Stimulated activated CD4-positive, alpha-beta T cell treated with anti-CD3 and anti-CD28 coated beads, TNF-alpha, amount 100 ng/mL, for 48 hours (primary cell): ENCODE results near the gene RDH16.
"Not testable (repeated sequence)": the region's sequence is repeated elsewhere in the genome, so short reads cannot be mapped to it uniquely, and the experiment has no call there.

Experiments used
- DNase-seq, 3 donors: peaks; one replicate each; pipeline ENCODE4 v3.0.0-alpha.2; 2020; ENCODE audit warnings: low read depth in 3 of 3

RDH16 gene

DNA sequence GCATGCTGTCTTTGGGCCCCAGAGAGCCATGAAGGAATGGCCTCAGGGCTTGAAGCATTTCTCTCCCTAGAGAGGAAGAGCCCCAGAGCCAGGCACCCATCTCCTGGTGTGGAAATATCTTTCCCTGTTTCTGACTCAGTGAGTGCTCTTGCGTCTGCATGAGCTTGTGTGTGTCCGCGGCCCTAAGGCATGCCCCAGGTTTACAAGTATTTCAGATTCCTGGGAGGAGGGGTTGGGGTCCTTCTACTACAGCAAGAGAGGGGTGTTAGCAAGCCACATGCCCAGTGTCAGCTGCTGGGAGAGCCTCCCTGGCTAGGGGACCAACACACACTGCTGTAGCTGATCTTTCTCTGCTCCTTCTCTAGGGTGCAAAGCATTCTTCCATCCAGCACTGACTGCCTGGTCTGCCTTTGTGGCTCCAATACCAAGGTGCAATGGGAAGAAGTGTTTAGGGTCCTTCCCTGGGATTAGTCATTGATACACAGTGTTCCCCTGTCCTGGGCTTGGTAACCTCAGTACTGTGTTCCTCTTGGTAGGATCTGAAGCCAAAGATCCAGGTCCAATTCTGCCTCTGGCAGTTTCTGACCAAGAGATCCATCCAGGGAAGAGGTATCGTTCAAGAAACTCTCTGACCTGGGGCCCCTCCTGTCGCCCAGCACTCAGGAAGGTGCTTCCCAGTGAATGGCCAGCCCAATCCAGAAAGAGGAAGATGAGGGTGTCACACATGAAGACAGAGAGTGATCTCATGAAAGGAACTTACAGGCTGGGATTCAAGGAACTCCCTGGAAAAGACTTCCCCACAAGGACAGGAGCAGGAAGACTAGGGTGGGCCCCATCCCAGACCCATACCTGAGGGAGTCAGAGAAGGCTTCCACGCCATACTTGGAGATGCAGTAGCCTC lies 3.1 kb downstream of the RDH16 start:
- DNase-seq: no peak

- no peak for DNase-seq
Observed at GRCh38 chr12:56953314-56953713, 4.1 kb downstream of the RDH16 start.

DNA sequence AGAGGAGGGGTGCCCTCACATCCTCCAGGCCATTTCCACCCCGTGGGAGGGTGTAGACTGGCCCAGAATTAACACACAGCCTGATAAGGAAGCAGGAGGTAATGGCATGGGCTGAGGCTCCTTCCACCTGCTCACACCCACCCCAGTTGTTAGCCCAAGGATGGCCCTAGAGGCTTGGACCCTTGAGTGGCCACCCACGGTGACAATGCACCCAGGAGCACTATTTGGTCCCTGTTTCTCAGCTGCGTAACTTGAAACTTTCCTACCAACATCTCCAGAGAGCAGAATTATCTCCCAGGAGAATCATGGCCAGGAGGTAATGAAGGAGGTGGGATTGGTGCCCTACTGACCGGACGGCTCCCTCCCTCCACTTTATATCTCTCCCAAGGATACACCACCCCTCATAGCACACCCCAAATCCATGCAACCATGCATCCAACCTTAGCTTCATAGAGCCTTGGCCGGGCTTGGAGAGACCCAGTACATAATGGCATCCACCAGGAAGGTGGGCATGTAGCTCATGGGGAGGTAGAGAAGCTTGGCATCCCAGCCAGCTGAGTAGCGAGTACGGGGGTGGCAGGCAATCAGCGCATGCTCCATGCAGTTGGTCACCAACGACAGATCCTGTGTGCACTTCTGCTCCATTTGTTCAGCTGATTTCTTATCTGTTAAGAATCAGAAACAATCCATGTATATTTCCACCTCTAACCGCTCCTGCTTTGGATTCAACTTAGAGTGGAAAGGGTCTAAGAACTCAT lies 5.6 kb downstream of the RDH16 start:
- no peak for DNase-seq

GRCh38 chr12:56948881-56949280 lies 8.5 kb downstream of the RDH16 start:
- no peak for DNase-seq

- no peak for DNase-seq
Observed at GRCh38 chr12:56948457-56948777, 9.0 kb downstream of the RDH16 start.

DNA sequence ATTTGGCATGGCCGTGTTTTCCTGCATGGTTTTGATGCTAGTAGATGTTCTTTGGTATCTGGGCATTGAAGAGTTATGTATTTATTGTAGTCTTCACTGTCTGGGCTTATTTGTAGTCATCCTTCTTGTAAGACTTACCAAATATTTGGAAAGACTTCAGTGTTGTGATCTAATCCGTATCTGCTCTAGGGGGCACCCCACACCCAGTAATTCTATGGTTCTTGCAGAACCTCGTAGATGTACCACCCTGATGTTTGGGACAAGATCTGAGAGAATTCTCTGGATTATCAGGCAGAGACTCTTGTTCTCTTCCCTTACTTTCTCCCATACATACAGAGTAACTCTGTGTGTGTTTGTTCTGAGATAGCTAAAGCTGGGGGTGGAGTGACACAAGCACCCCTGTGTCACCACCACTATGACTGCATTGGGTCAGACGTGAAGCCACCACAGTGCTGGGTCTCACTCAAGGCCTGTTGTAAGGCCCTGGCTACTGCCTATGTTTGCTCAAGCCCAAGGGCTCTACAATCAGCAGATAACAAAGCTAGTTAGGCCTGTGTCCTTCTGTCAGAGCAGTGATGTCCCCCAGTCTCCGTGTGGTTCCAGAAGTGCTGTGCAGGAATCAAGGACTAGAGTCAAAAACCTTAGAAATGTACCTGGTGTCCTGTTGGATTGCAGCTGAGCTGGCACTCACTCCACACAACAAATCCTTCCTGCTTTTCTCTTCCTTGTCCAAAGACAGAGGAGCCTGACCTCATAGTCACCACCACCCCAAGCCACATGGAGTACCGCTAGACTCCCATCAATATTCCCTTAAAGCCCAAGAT lies 9.6 kb downstream of the RDH16 start:
- DNase-seq: no peak

DNA sequence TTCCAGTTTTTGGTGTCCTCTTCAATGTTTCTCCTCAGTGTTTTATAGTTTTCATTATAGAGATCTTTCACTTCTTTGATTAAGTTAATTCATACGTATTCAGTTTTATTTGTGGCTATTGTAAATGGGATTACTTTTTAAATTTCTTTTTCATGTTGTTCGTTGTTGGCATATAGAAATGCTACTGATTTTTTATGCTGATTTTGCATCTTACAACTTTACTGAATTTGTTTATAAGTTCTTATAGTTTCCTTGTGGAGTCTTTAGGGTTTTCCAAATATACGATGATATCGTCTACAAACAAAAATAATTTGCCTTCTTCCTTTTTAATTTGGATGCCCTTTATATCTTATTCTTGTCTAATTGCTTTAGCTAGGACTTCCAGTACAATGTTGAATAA lies 13.5 kb downstream of the RDH16 start:
- DNase-seq: no peak

- not testable (repeated sequence) for DNase-seq
Observed at GRCh38 chr12:56943374-56943773, 14.0 kb downstream of the RDH16 start.

GRCh38 chr12:56941299-56942017 lies 15.9 kb downstream of the RDH16 start:
- no peak for DNase-seq

GRCh38 chr12:56940942-56941298 lies 16.5 kb downstream of the RDH16 start:
- DNase-seq: not testable (repeated sequence)

DNA sequence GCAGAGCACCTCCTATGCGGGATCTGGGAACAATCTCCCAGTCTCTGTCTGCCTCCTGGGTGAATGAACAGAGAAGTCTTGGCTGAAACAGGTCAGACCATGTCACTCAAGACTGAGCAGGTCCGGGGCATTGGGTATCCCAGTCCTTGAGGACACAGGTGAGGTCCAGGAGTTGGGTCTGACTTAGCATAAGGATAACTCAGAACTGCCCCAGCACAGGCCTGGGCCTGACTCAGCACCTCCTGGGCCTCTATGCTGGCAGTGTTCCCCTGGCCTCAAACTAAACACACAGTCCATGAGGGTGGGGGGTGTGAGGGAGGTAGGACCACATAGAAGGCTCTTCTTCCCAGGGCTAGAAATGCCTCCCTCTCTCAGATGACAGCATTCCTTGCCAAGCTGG lies 21.7 kb downstream of the RDH16 start:
- no peak for DNase-seq

DNA sequence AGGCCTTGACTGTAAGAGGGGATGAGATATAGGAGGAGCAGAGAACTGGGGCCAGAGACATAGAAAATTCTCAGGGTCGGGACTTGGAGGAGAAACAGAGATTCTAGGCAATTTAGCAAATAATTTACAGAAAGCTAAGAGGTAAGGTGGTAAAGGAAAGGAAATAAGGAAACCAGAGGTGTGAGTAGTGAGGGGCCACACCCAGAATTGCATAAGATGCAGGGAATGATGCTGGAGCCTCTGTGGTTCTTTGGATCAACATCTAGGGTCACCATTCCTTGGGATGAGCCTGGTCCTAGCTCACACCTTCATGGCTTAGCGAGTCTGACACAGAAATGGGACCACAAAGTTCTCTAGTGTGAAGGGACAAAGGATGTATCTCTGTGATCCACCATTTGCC lies 22.3 kb downstream of the RDH16 start:
- no peak for DNase-seq

- no peak for DNase-seq
Observed at GRCh38 chr12:56933826-56934625, 23.4 kb downstream of the RDH16 start, which contains the start of gene SDR9C7. TSS of gene SDR9C7 (minus strand) at chr12:56934408. CDS start at chr12:56934261, 147 bp downstream.

- DNase-seq: no peak
Observed at GRCh38 chr12:56932867-56933266, 24.5 kb downstream of the RDH16 start.

DNA sequence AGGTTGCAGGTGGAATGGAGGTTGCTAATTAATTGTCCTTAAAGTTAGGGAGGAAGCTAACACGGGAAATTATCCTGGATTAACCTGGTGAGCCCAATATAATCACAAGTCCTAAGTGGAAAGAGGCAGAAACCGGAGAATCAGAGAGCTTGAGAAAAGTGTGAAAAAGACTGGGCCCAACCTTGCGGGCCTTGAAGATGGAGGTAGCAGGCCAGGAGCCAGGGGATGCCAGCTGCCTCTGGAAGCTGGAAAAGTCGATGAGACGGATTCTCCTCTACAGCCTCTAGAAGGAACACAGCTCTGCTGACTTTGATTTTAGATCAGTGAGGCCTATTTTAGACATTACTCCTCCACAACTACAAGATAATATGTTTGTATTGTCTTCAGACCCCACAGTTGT lies 25.3 kb downstream of the RDH16 start:
- no peak for DNase-seq

- peak in 1 of 3 donors; percentile 8 for DNase-seq
Observed at GRCh38 chr12:56931474-56931978, 25.9 kb downstream of the RDH16 start.

- DNase-seq: no peak
Observed at GRCh38 chr12:56930241-56930640, 27.2 kb downstream of the RDH16 start.

- DNase-seq: no peak
Observed at GRCh38 chr12:56929780-56930179, 27.6 kb downstream of the RDH16 start.

GRCh38 chr12:56928262-56928661 lies 29.1 kb downstream of the RDH16 start:
- DNase-seq: no peak

GRCh38 chr12:56927281-56927680 lies 30.1 kb downstream of the RDH16 start:
- no peak for DNase-seq

DNA sequence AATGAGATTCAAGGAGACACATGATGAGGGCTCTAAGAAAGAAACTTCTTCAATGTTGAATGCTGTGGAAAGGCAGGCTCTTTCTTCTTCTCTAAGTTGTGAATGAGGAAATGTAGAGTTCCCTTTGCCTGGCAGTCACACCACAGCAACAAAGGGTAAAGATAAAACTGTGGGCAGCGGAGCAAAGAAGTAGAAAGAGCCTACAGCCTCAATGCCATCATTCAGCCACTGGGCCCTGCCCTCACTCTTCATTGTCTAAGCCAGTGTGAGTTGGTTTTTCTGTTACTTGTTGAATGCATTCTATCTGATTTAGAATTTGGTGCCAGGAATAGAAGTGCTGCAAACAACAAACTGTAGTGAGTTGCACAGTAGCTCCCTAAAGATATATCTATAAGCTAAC lies 35.4 kb downstream of the RDH16 start:
- no peak for DNase-seq
